ENCODE measurements around the gene DNAAF9. TPM values are rescaled to one million over a fixed set of nuclear protein-coding genes. Genes with fewer than 3 reads are reported as not detected.

DNAAF9 gene
- total and polyA plus RNA-seq, 7 donors = 0.92 to 38.5 (median 20.3) TPM

- no peaks in the 10 kb centered on the region for H3K36me3 ChIP-seq
- intact Hi-C loops (cut with DNase I) = no loop called here
- 83 to 85% methylated on average over 4 of the region's 4 CpGs for WGBS, 2 donors
- no peak for DNase-seq
- TF ChIP-seq EP300 (IDR thresholded peaks at IDR 0.05) = no peak
- TF ChIP-seq POLR2AphosphoS5 (IDR thresholded peaks at IDR 0.05) = no peak
- TF ChIP-seq CTCF (IDR thresholded peaks at IDR 0.05) = no peak
- no peak for TF ChIP-seq POLR2A (IDR thresholded peaks at IDR 0.05)
- H3K4me3 ChIP-seq = no peak overlapping the region
- no peaks in the 10 kb centered on the region for H3K27me3 ChIP-seq
- H3K4me1 ChIP-seq = peaks cover 0 to 56% (median 51%) of the 10 kb centered on the region in 4 donors
- H3K9me3 ChIP-seq = no peaks in the 10 kb centered on the region
- peak overlapping the region in 1 of 4 donors; percentile 9 for H3K27ac ChIP-seq
These were observed 3.1 kb downstream of the DNAAF9 start for GRCh38 chr20:3404402-3404801.

- Histone ChIP-seq H3K27ac (no peak overlapping the region), H3K9me3 (no peaks in the 10 kb centered on the region), H3K4me3 (no peak overlapping the region), H3K36me3 (no peaks in the 10 kb centered on the region), H3K27me3 (no peaks in the 10 kb centered on the region), H3K4me1 (peaks cover 0 to 60% (median 54%) of the 10 kb centered on the region in 4 donors)
- TF ChIP-seq EP300 (IDR thresholded peaks at IDR 0.05) = no peak
- TF ChIP-seq POLR2AphosphoS5 (IDR thresholded peaks at IDR 0.05) = no peak
- no peak for TF ChIP-seq POLR2A (IDR thresholded peaks at IDR 0.05)
- no peak for TF ChIP-seq CTCF (IDR thresholded peaks at IDR 0.05)
- WGBS, 2 donors = 90 to 94% methylated on average over 2 of the region's 2 CpGs
- intact Hi-C loops (cut with DNase I) = no loop called here
- DNase-seq = no peak
These were observed 3.7 kb downstream of the DNAAF9 start for GRCh38 chr20:3403741-3404140.

- intact Hi-C loops (cut with DNase I) = no loop called here
- H3K36me3 ChIP-seq = no peaks in the 10 kb centered on the region
- H3K27me3 ChIP-seq = no peaks in the 10 kb centered on the region
- peaks cover 0 to 71% (median 61%) of the 10 kb centered on the region in 4 donors for H3K4me1 ChIP-seq
- no peak overlapping the region for H3K27ac ChIP-seq
- no peak for DNase-seq
- H3K4me3 ChIP-seq = no peak overlapping the region
- H3K9me3 ChIP-seq = no peaks in the 10 kb centered on the region
- 89 to 93% methylated on average over 6 of the region's 6 CpGs for WGBS, 2 donors
- TF ChIP-seq POLR2A (IDR thresholded peaks at IDR 0.05) = no peak
- no peak for TF ChIP-seq CTCF (IDR thresholded peaks at IDR 0.05)
- no peak for TF ChIP-seq POLR2AphosphoS5 (IDR thresholded peaks at IDR 0.05)
- TF ChIP-seq EP300 (IDR thresholded peaks at IDR 0.05) = no peak
These were observed 5.0 kb downstream of the DNAAF9 start for GRCh38 chr20:3402453-3402852.

GRCh38 chr20:3400260-3401155 lies 7.0 kb downstream of the DNAAF9 start:
- Histone ChIP-seq H3K4me3 (no peak overlapping the region), H3K36me3 (no peaks in the 10 kb centered on the region), H3K4me1 (peaks cover 0 to 58% (median 51%) of the 10 kb centered on the region in 4 donors), H3K27ac (peak overlapping the region in 3 of 4 donors; percentile 27 to 63 (median 56)), H3K9me3 (no peaks in the 10 kb centered on the region), H3K27me3 (no peaks in the 10 kb centered on the region)
- intact Hi-C loops (cut with DNase I) = no loop called here
- WGBS, 2 donors = 83 to 87% methylated on average over 4 of the region's 4 CpGs
- TF ChIP-seq POLR2A (IDR thresholded peaks at IDR 0.05) (no peak), POLR2AphosphoS5 (IDR thresholded peaks at IDR 0.05) (no peak), CTCF (IDR thresholded peaks at IDR 0.05) (no peak)
- no peak for DNase-seq

Measured in sigmoid colon (tissue), 7 donors.